IPS DF 6.9 (cell line): ENCODE data around the gene KCNJ15.

ENCODE experiments used
- DNase-seq: peaks from one replicate; pipeline ENCODE4 v3.0.0-alpha.2; 2013; ENCODE audit warnings: low read depth, low spot score
- H3K27ac ChIP-seq: one replicate; pipeline ENCODE4 v1.5.1; 2013; ENCODE audit warnings: low read length, control low read depth
- H3K27me3 ChIP-seq: 2 replicates; pipeline ENCODE4 v1.6.1; 2013; ENCODE audit warnings: mild to moderate bottlenecking, low read length; ENCODE audit not compliant: control insufficient read depth, insufficient read depth
- H3K36me3 ChIP-seq: 2 replicates; pipeline ENCODE4 v1.6.1; 2013; ENCODE audit warnings: low read length; ENCODE audit not compliant: control insufficient read depth, insufficient read depth
- H3K4me1 ChIP-seq: 2 replicates; pipeline ENCODE4 v1.6.1; 2013; ENCODE audit warnings: low read length; ENCODE audit not compliant: control insufficient read depth, insufficient read depth
- H3K4me3 ChIP-seq: 2 replicates; pipeline ENCODE4 v1.5.1; 2013; ENCODE audit warnings: mild to moderate bottlenecking, low read length
- H3K9me3 ChIP-seq: 2 replicates; pipeline ENCODE4 v1.6.1; 2013; ENCODE audit warnings: low read length, inconsistent platforms; ENCODE audit not compliant: control insufficient read depth, insufficient read depth
- WGBS: extraction: QIAGEN DNeasy Blood & Tissue Kit; methylation state at CpG from one replicate; pipeline ENCODE4 v1.1.7; 2013; ENCODE audit warnings: mixed read lengths, missing lambda C conversion rate; ENCODE audit not compliant: insufficient read length, insufficient coverage; 5-methylcytosine and 5-hydroxymethylcytosine counted together

The KCNJ15 gene

GRCh38 chr21:38286739-38287471, 30.1 kb downstream of the KCNJ15 start:
- Histone ChIP-seq H3K4me1 (peaks cover 1% of the 10 kb centered on the region), H3K27ac (no peak overlapping the region)
- WGBS: no CpG with 5 or more reads among the region's 3 CpGs

GRCh38 chr21:38287476-38287875, 30.7 kb downstream of the KCNJ15 start:
- Histone ChIP-seq H3K27me3 (no peaks in the 10 kb centered on the region), H3K4me3 (no peak overlapping the region), H3K36me3 (no peaks in the 10 kb centered on the region), H3K9me3 (no peaks in the 10 kb centered on the region), H3K27ac (no peak overlapping the region), H3K4me1 (peaks cover 1% of the 10 kb centered on the region)
- no peak for DNase-seq
- no CpG with 5 or more reads among the region's 1 CpG for WGBS

More at GRCh38 chr21:38286739-38287471, 30.1 kb downstream of the KCNJ15 start:
- no peak overlapping the region for H3K4me3 ChIP-seq
- no peaks in the 10 kb centered on the region for H3K9me3 ChIP-seq
- H3K27me3 ChIP-seq: no peaks in the 10 kb centered on the region
- no peaks in the 10 kb centered on the region for H3K36me3 ChIP-seq
- no peak for DNase-seq

- no peak for DNase-seq
- no peaks in the 10 kb centered on the region for H3K27me3 ChIP-seq
- no peaks in the 10 kb centered on the region for H3K9me3 ChIP-seq
- no peaks in the 10 kb centered on the region for H3K36me3 ChIP-seq
- 100% methylated on average over 2 of the region's 14 CpGs for WGBS
- no peak overlapping the region for H3K4me3 ChIP-seq
- H3K27ac ChIP-seq: no peak overlapping the region
- H3K4me1 ChIP-seq: peaks cover 1% of the 10 kb centered on the region
These were observed 33.1 kb downstream of the KCNJ15 start for GRCh38 chr21:38289705-38290485.

GRCh38 chr21:38290809-38291208, 34.0 kb downstream of the KCNJ15 start:
- DNase-seq: no peak
- no peaks in the 10 kb centered on the region for H3K36me3 ChIP-seq
- no CpG with 5 or more reads among the region's 3 CpGs for WGBS

GRCh38 chr21:38291874-38292273, 35.1 kb downstream of the KCNJ15 start:
- no peaks in the 10 kb centered on the region for H3K9me3 ChIP-seq
- WGBS: no CpG with 5 or more reads among the region's 5 CpGs
- H3K36me3 ChIP-seq: no peaks in the 10 kb centered on the region
- H3K4me3 ChIP-seq: no peak overlapping the region
- peaks cover 1% of the 10 kb centered on the region for H3K4me1 ChIP-seq
- DNase-seq: no peak
- no peak overlapping the region for H3K27ac ChIP-seq
- H3K27me3 ChIP-seq: no peaks in the 10 kb centered on the region

More at GRCh38 chr21:38290809-38291208, 34.0 kb downstream of the KCNJ15 start:
- Histone ChIP-seq H3K4me1 (peaks cover 1% of the 10 kb centered on the region), H3K4me3 (no peak overlapping the region), H3K27ac (no peak overlapping the region), H3K9me3 (no peaks in the 10 kb centered on the region), H3K27me3 (no peaks in the 10 kb centered on the region)

GRCh38 chr21:38293113-38293512, 36.3 kb downstream of the KCNJ15 start:
- no peak for DNase-seq
- Histone ChIP-seq H3K27me3 (no peaks in the 10 kb centered on the region), H3K4me1 (peaks cover 3% of the 10 kb centered on the region), H3K27ac (no peak overlapping the region), H3K9me3 (no peaks in the 10 kb centered on the region), H3K4me3 (no peak overlapping the region), H3K36me3 (no peaks in the 10 kb centered on the region)
- no CpG with 5 or more reads among the region's 5 CpGs for WGBS

- Histone ChIP-seq H3K27me3 (no peaks in the 10 kb centered on the region), H3K4me3 (no peak overlapping the region), H3K36me3 (no peaks in the 10 kb centered on the region), H3K4me1 (peaks cover 3% of the 10 kb centered on the region), H3K27ac (no peak overlapping the region), H3K9me3 (no peaks in the 10 kb centered on the region)
- no peak for DNase-seq
- WGBS: no CpG with 5 or more reads among the region's 5 CpGs
These were observed 37.0 kb downstream of the KCNJ15 start for GRCh38 chr21:38293765-38294164.

GRCh38 chr21:38294609-38295008, 37.8 kb downstream of the KCNJ15 start:
- peaks cover 3% of the 10 kb centered on the region for H3K4me1 ChIP-seq
- no peak overlapping the region for H3K27ac ChIP-seq
- H3K27me3 ChIP-seq: no peaks in the 10 kb centered on the region
- no peaks in the 10 kb centered on the region for H3K36me3 ChIP-seq
- H3K9me3 ChIP-seq: no peaks in the 10 kb centered on the region
- DNase-seq: no peak
- H3K4me3 ChIP-seq: no peak overlapping the region
- no CpG with 5 or more reads among the region's 2 CpGs for WGBS

- Histone ChIP-seq H3K27ac (no peak overlapping the region), H3K36me3 (no peaks in the 10 kb centered on the region), H3K4me1 (peaks cover 2% of the 10 kb centered on the region; the same call in 1 of the 2 replicates), H3K4me3 (no peak overlapping the region), H3K27me3 (no peaks in the 10 kb centered on the region), H3K9me3 (no peaks in the 10 kb centered on the region)
- WGBS: 100% methylated on average over 1 of the region's 8 CpGs
- no peak for DNase-seq
These were observed 39.4 kb downstream of the KCNJ15 start for GRCh38 chr21:38295997-38296764.

- H3K4me3 ChIP-seq: no peak overlapping the region
- H3K9me3 ChIP-seq: no peaks in the 10 kb centered on the region
- H3K36me3 ChIP-seq: no peaks in the 10 kb centered on the region
- H3K4me1 ChIP-seq: peaks cover 3% of the 10 kb centered on the region; the same call in 1 of the 2 replicates
- no peak for DNase-seq
- no peaks in the 10 kb centered on the region for H3K27me3 ChIP-seq
- no peak overlapping the region for H3K27ac ChIP-seq
- no CpG with 5 or more reads among the region's 3 CpGs for WGBS
These were observed 40.4 kb downstream of the KCNJ15 start for GRCh38 chr21:38297194-38297631.
